Ovary (tissue), 3 donors: Measurements from ENCODE around the gene SPZ1.

ENCODE experiments used
- CTCF ChIP-seq, 3 donors: fragments of 450-650 bp in 2 of 3; fragments of 200-600 bp in 1 of 3; IDR thresholded peaks; one replicate each; pipeline versions ENCODE4 v1.5.1 to v1.8.0; 2016 to 2022; ENCODE audit warnings: antibody characterized with exemption in 3 of 3, mild to moderate bottlenecking in 1 of 3
- POLR2A ChIP-seq: fragments of 450-650 bp; IDR thresholded peaks from one replicate; pipeline ENCODE4 v1.6.1; 2017; ENCODE audit warnings: antibody characterized with exemption, mild to moderate bottlenecking, moderate library complexity
- donor health status: DM: no; HTN: no; CAD: no.

DNA sequence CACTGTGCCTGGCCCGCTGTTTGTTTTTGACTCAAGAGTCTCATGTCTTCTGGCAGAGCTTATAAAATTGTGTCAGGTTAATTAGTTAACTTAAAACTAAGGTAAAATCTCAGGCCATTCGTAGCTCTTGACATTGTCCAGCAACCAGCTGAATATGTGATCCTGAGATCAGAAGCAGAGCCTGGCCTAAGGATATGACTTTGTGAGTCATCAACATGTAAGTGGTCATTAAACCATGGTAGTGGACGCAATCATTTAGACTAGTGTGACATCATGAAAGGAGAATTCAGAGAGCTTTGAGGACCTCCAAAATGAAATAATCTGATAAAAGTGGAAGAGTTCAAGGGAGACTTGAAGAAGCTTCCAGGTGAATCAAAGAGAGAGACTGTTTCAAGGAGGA lies 23.3 kb downstream of the SPZ1 start:
- no peak for TF ChIP-seq CTCF (IDR thresholded peaks at IDR 0.05)
- no peak for TF ChIP-seq POLR2A
